ENCODE measurements around the gene C3orf22. TPM values are rescaled to one million over a fixed set of nuclear protein-coding genes. Genes with fewer than 3 reads are reported as not detected.
"Not testable (repeated sequence)": the region's sequence is repeated elsewhere in the genome, so short reads cannot be mapped to it uniquely, and the experiment has no call there.

C3orf22 gene, protein sequence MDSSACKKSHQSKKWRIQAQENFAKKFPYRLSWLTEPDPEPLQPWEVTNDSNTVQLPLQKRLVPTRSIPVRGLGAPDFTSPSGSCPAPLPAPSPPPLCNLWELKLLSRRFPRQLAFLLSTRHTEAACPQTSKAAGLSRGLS
- 0.63 TPM for polyA plus RNA-seq
- long read RNA-seq, donor 1: 0 reads
- long read RNA-seq, donor 2, partial matches to known transcripts: 136 of 136 reads
- long read RNA-seq, donor 2, other reads (novel, unspliced or antisense): 0 of 136 reads
- long read RNA-seq, donor 3: 0 reads
- long read RNA-seq, donor 4: 0 reads
- long read RNA-seq, donor 5: 0 reads
- long read RNA-seq, donor 6: 0 reads
- long read RNA-seq, donor 7: 0 reads
- long read RNA-seq, donor 8: 0 reads
- long read RNA-seq, donor 9: 0 reads
- long read RNA-seq, donor 10: 0 reads
- long read RNA-seq, donor 11: 0 reads

DNA sequence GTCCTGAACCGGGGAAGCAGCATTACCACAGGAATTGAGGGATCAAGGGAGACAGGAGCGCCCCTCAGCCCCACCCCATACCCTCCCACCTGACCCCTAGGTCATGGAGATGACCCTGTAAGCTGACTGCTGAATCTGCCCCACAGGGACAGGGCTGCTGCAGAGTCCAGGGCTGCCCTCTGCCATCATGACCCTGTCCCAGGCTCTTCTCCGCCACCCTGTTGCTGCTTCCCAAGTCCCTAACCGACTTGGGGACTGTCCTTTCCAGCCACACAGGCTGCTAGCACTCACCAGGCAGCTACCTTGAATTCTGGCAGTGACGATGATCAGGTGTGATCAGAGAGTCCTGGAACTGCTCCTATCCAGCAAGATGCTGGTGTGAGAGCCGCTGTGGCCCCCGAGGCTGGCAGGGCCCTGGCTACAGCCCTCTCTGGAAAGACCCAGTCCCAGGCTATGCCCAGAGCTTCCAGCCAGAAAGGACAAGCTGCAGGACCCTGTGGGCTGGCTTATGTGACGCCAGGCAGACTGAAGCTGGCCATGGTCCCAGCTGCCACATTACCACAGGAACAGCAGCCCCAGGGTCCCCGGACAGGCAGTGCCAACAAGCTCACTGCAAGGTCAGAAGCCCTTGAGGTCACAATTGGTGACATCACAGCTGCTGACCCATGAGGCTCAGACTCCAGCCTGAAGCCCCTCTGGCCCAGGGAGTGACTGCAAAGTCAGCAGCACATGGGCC, at the start of gene C3orf22:
Gene C3orf22 (minus strand): TSS at position 597 of the 736 bp plus-strand sequence. CDS start 5,542 bp downstream, outside the sequence.
- WGBS (ENCODE audit: insufficient coverage, low lambda C conversion rate): no CpG with 5 or more reads among the region's 9 CpGs
- H3K4me3 ChIP-seq (ENCODE audit: low read length): no peak within 1 kb of the TSS
- H3K27ac ChIP-seq (ENCODE audit: low read length): no peak within 1 kb of the TSS
- no peaks in the 10 kb centered on the region for H3K4me1 ChIP-seq (ENCODE audit: control insufficient read depth, insufficient read depth, low read length)
- no peaks in the 10 kb centered on the region for H3K9me3 ChIP-seq (ENCODE audit: control insufficient read depth, low read depth, low read length)
- no peaks in the 10 kb centered on the region for H3K27me3 ChIP-seq (ENCODE audit: control insufficient read depth, insufficient read depth, low read length)
- DNase-seq: no peak
- H3K36me3 ChIP-seq (ENCODE audit: control insufficient read depth, insufficient read depth, low read length): no peaks in the 10 kb centered on the region

DNA sequence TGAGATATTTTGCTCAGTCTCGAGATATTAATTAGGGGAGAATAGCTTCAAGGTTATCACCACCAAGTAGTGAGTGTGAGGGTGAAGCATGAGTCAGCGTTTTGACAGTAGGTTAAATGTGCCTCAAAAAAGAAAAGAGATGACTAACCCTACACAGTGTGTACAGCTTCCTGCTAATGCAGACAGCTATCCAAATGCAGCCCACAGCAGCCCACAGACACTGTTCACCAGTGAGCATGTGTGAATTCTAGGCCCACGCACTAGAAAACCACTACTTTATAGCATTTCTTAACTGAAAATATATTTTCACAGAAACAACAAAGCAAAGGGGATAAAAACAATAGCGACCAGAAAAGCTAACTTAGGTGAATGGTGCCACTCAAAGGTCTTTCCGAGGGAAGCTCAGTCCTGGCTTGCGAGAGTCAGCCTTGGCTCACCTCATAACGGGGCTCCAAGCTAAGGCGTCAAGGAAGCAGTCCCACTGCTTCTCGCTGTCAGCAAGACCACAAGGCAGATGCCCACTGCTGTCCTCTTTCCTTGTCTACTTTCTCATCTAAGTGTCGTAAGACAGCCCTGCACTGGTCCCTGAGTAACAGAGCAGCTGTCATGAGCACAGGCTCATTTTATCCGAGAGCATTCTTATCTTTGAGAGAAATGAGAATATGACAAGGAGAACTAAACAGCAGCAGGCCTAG, 48.6 kb upstream of the C3orf22 start:
- peaks cover 35% of the 10 kb centered on the region for H3K36me3 ChIP-seq (ENCODE audit: control insufficient read depth, insufficient read depth, low read length)
- no peaks in the 10 kb centered on the region for H3K27me3 ChIP-seq (ENCODE audit: control insufficient read depth, insufficient read depth, low read length)
- H3K27ac ChIP-seq (ENCODE audit: low read length): no peak overlapping the region
- H3K9me3 ChIP-seq (ENCODE audit: control insufficient read depth, low read depth, low read length): no peaks in the 10 kb centered on the region
- H3K4me3 ChIP-seq (ENCODE audit: low read length): no peak overlapping the region
- no peaks in the 10 kb centered on the region for H3K4me1 ChIP-seq (ENCODE audit: control insufficient read depth, insufficient read depth, low read length)
- no peak for DNase-seq
- no CpG with 5 or more reads among the region's 11 CpGs for WGBS (ENCODE audit: insufficient coverage, low lambda C conversion rate)

DNA sequence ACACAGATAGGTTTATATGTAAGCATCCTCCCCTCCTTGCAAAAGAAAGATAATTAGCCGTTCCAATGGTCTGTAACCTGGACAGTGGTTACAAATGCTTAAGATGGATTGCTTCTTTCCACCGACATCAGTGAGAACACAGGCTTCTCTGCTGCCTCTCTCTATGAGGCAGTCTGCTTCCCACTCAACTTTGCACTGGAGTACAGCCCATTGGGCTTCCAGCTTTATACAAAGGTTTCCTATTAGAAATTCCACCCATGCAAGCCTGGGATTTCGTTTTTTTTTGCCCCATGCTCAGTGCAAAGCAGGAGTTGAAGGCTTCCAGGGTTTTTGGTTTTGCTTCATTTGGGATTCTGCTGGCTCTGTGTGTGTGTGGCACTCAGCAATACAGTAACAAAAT, 47.3 kb upstream of the C3orf22 start:
- DNase-seq: no peak
- Histone ChIP-seq H3K9me3 (ENCODE audit: control insufficient read depth, low read depth, low read length) (no peaks in the 10 kb centered on the region), H3K27me3 (ENCODE audit: control insufficient read depth, insufficient read depth, low read length) (no peaks in the 10 kb centered on the region), H3K27ac (ENCODE audit: low read length) (no peak overlapping the region), H3K4me1 (ENCODE audit: control insufficient read depth, insufficient read depth, low read length) (no peaks in the 10 kb centered on the region), H3K4me3 (ENCODE audit: low read length) (no peak overlapping the region), H3K36me3 (ENCODE audit: control insufficient read depth, insufficient read depth, low read length) (peaks cover 35% of the 10 kb centered on the region)
- no CpG with 5 or more reads among the region's 3 CpGs for WGBS (ENCODE audit: insufficient coverage, low lambda C conversion rate)

DNA sequence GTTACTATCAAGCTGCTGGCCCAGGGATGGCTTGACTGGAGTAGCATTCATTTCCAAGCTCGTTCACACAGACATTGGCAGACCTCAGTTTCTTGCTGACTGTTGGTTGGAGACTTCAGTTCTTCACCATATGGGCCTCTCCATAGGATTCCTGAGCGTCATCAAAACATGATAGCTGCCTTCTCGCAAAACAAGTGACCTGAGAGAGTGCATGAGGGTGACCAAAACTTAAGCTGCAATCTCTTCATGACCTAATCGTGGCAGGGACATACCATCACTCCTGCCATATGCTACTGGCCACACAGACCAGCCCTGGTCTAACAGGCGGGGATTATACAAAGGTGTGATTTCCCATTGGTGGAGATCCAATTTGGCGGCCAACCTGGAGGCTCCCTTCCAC, 46.0 kb upstream of the C3orf22 start:
- no CpG with 5 or more reads among the region's 6 CpGs for WGBS (ENCODE audit: insufficient coverage, low lambda C conversion rate)
- H3K4me1 ChIP-seq (ENCODE audit: control insufficient read depth, insufficient read depth, low read length): no peaks in the 10 kb centered on the region
- DNase-seq: no peak

DNA sequence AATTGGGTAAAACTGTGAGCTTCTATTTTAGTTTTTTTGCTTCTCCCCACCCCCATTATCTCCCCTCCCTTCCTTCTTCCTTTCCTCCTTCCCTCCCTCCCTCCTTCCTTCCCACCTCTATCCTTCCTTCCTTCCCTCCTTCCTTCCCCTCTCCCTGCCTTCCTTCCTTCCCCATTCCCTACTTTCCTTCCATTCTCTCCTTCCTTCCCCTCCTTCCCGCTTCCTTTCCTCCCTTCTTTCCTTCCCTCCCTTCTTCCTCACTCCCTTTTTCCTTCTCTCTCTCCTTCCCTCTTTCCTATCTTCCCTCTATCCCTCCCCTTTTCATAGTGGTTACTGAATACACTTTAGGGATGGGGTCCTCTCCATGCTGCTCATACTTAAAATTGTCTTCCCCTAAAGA, 40.4 kb upstream of the C3orf22 start:
- no peak overlapping the region for H3K4me3 ChIP-seq (ENCODE audit: low read length)
- H3K36me3 ChIP-seq (ENCODE audit: control insufficient read depth, insufficient read depth, low read length): peaks cover 3% of the 10 kb centered on the region
- no peaks in the 10 kb centered on the region for H3K9me3 ChIP-seq (ENCODE audit: control insufficient read depth, low read depth, low read length)
- H3K27me3 ChIP-seq (ENCODE audit: control insufficient read depth, insufficient read depth, low read length): no peaks in the 10 kb centered on the region
- H3K27ac ChIP-seq (ENCODE audit: low read length): no peak overlapping the region
- WGBS (ENCODE audit: insufficient coverage, low lambda C conversion rate): 50% methylated on average over 1 of the region's 1 CpG
- H3K4me1 ChIP-seq (ENCODE audit: control insufficient read depth, insufficient read depth, low read length): no peaks in the 10 kb centered on the region
- DNase-seq: no peak

More for the DNA sequence above, 46.0 kb upstream of the C3orf22 start:
- Histone ChIP-seq H3K27ac (ENCODE audit: low read length) (no peak overlapping the region), H3K36me3 (ENCODE audit: control insufficient read depth, insufficient read depth, low read length) (peaks cover 26% of the 10 kb centered on the region), H3K27me3 (ENCODE audit: control insufficient read depth, insufficient read depth, low read length) (no peaks in the 10 kb centered on the region), H3K9me3 (ENCODE audit: control insufficient read depth, low read depth, low read length) (no peaks in the 10 kb centered on the region), H3K4me3 (ENCODE audit: low read length) (no peak overlapping the region)

DNA sequence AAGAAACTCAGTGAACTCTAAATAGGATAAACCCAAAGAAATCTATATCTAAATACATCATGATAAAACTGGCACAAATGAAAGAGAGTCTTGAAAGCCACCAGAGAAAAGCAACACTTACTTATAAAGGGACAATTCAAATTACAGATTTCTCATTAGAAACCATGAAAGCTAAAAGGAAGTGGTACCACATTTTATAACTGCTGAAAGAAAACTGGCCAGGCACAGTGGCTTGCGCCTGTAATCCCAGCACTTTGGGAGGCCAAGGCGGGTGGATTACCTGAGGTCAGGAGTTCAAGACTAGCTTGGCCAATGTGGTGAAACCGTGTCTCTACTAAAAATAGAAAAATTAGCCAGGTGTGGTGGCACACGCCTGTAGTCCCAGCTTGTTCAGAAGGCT, 36.7 kb upstream of the C3orf22 start:
- WGBS (ENCODE audit: insufficient coverage, low lambda C conversion rate): no CpG with 5 or more reads among the region's 4 CpGs
- H3K9me3 ChIP-seq (ENCODE audit: control insufficient read depth, low read depth, low read length); H3K27ac ChIP-seq (ENCODE audit: low read length): not testable (repeated sequence)

DNA sequence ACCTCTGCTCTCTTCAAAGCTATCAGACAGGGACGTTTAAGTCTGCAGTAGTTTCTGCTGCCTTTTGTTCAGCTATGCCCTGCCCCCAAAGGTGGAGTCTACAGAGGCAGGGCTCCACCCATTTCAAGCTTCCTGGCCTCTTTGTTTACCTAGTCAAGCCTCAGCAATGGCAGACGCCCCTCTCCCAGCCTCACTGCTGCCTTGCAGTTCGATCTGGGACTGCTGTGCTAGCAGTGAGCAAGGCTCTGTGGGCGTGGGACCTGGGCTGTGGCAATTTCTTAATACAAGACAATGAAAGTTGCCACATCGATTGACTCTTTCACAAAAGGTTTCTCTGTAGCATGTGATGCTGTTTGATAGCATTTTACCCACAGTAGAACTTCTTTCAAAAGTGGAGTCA, 32.8 kb upstream of the C3orf22 start:
- WGBS (ENCODE audit: insufficient coverage, low lambda C conversion rate): no CpG with 5 or more reads among the region's 5 CpGs
- not testable (repeated sequence) for H3K4me3 ChIP-seq (ENCODE audit: low read length); H3K9me3 ChIP-seq (ENCODE audit: control insufficient read depth, low read depth, low read length); H3K36me3 ChIP-seq (ENCODE audit: control insufficient read depth, insufficient read depth, low read length); H3K27ac ChIP-seq (ENCODE audit: low read length); H3K27me3 ChIP-seq (ENCODE audit: control insufficient read depth, insufficient read depth, low read length); H3K4me1 ChIP-seq (ENCODE audit: control insufficient read depth, insufficient read depth, low read length); DNase-seq

More for the DNA sequence above, 36.7 kb upstream of the C3orf22 start:
- H3K36me3 ChIP-seq (ENCODE audit: control insufficient read depth, insufficient read depth, low read length); DNase-seq; H3K27me3 ChIP-seq (ENCODE audit: control insufficient read depth, insufficient read depth, low read length); H3K4me3 ChIP-seq (ENCODE audit: low read length); H3K4me1 ChIP-seq (ENCODE audit: control insufficient read depth, insufficient read depth, low read length): not testable (repeated sequence)

DNA sequence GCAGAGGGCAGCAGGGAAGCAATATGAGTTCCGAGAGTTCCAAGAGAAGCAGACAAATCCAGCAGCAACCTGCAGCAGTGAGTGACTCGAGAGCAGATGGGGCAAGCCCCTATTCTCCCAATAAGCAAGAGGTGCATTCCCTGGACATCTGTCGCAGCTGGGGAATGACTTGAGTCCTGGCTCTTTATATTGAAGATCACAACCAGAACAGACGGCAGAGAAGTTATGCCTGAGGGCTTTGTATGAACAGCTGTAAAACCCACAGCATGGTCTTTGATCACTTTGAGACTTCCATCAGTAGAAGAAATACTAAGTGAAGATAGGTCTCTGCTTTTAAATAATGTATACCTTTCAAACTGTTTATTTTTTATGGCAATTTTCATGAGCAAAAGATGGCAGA, 23.6 kb upstream of the C3orf22 start:
- no peaks in the 10 kb centered on the region for H3K27me3 ChIP-seq (ENCODE audit: control insufficient read depth, insufficient read depth, low read length)
- H3K4me3 ChIP-seq (ENCODE audit: low read length): no peak overlapping the region
- H3K4me1 ChIP-seq (ENCODE audit: control insufficient read depth, insufficient read depth, low read length): no peaks in the 10 kb centered on the region
- no peak overlapping the region for H3K27ac ChIP-seq (ENCODE audit: low read length)
- H3K36me3 ChIP-seq (ENCODE audit: control insufficient read depth, insufficient read depth, low read length): no peaks in the 10 kb centered on the region
- DNase-seq: no peak
- no CpG with 5 or more reads among the region's 4 CpGs for WGBS (ENCODE audit: insufficient coverage, low lambda C conversion rate)
- H3K9me3 ChIP-seq (ENCODE audit: control insufficient read depth, low read depth, low read length): no peaks in the 10 kb centered on the region

DNA sequence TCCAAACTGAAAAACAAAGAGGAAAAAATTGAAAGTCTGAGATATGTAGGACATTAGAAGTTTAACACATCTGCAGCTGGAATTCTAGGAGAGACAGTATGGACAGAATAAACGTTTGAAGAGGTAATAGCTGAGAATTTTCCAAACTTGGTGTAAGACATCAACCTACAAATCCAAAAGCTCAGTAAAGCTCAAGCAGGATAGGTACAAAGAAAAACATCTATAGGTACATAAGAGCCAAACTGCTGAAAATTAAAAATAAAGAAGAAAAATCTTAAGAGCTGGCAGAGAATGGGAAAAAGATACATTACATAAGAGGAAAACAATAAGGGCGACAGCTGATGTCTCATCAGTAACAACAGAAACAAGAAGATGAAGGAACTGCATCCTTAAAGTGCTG, 22.8 kb upstream of the C3orf22 start:
- no peaks in the 10 kb centered on the region for H3K9me3 ChIP-seq (ENCODE audit: control insufficient read depth, low read depth, low read length)
- H3K4me1 ChIP-seq (ENCODE audit: control insufficient read depth, insufficient read depth, low read length): no peaks in the 10 kb centered on the region
- 78% methylated on average over 2 of the region's 2 CpGs for WGBS (ENCODE audit: insufficient coverage, low lambda C conversion rate)
- no peaks in the 10 kb centered on the region for H3K36me3 ChIP-seq (ENCODE audit: control insufficient read depth, insufficient read depth, low read length)
- H3K27ac ChIP-seq (ENCODE audit: low read length): no peak overlapping the region
- no peaks in the 10 kb centered on the region for H3K27me3 ChIP-seq (ENCODE audit: control insufficient read depth, insufficient read depth, low read length)
- no peak for DNase-seq
- no peak overlapping the region for H3K4me3 ChIP-seq (ENCODE audit: low read length)

DNA sequence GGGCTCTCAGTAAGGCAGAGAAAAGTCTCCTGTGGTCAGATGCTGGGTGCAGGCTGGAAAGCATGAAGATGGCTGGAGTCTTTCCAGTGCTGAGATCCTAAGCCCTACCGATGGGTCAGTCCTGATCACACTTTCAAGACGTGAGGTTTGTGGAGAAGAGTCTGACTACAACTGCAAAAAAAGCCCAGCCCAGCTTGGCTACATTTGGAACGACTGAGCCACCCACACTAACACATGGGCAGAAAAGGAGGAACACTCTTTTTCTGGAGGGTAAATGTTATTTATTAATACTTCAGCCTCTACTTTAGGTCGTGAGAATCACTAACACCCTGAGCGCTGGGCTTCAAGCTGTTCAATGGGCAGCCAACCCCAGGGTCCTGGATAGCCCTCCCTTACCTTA, 22.0 kb upstream of the C3orf22 start:
- Histone ChIP-seq H3K27me3 (ENCODE audit: control insufficient read depth, insufficient read depth, low read length) (no peaks in the 10 kb centered on the region), H3K27ac (ENCODE audit: low read length) (no peak overlapping the region), H3K4me3 (ENCODE audit: low read length) (no peak overlapping the region), H3K36me3 (ENCODE audit: control insufficient read depth, insufficient read depth, low read length) (no peaks in the 10 kb centered on the region), H3K9me3 (ENCODE audit: control insufficient read depth, low read depth, low read length) (no peaks in the 10 kb centered on the region), H3K4me1 (ENCODE audit: control insufficient read depth, insufficient read depth, low read length) (no peaks in the 10 kb centered on the region)
- no peak for DNase-seq
- no CpG with 5 or more reads among the region's 5 CpGs for WGBS (ENCODE audit: insufficient coverage, low lambda C conversion rate)
